Activated CD4-positive, alpha-beta memory T cell treated with anti-CD3 and anti-CD28 coated beads, Interleukin-2, amount 10 ng/mL, durations not matched to agents 7 days and 5 days (primary cell): ENCODE data around the gene KRT37. TPM values are rescaled to one million over a fixed set of nuclear protein-coding genes. Genes with fewer than 3 reads are reported as not detected.
"Not testable (repeated sequence)": the region's sequence is repeated elsewhere in the genome, so short reads cannot be mapped to it uniquely, and the experiment has no call there.

Source experiments
- CTCF ChIA-PET: fragments of 350-600 bp; sonication (Branson Sonifier 250); formaldehyde crosslinking; loops from one replicate; lab custom pipeline; 2021; ENCODE audit warnings: antibody characterized with exemption, inconsistent platforms; lab: Charles Lee
- POLR2A ChIA-PET: fragments of 350-600 bp; sonication (Branson Sonifier 250); formaldehyde crosslinking; loops from one replicate; lab custom pipeline; 2021; ENCODE audit warnings: antibody characterized with exemption; lab: Charles Lee
- DNase-seq: peaks from one replicate; pipeline ENCODE4 v3.0.0-alpha.2; 2020
- H3K27ac Mint-ChIP-seq: one replicate; pipeline ENCODE4 v1.8.0; 2021; ENCODE audit warnings: mild to moderate bottlenecking, mixed read lengths
- H3K27me3 Mint-ChIP-seq: one replicate; pipeline ENCODE4 v1.8.0; 2021; ENCODE audit warnings: mixed read lengths
- H3K36me3 Mint-ChIP-seq: one replicate; pipeline ENCODE4 v1.8.0; 2021; ENCODE audit warnings: low read depth, mixed read lengths
- H3K4me1 Mint-ChIP-seq: one replicate; pipeline ENCODE4 v1.8.0; 2021; ENCODE audit warnings: mixed read lengths
- H3K4me3 Mint-ChIP-seq: one replicate; pipeline ENCODE4 v1.8.0; 2021; ENCODE audit warnings: mild to moderate bottlenecking, mixed read lengths
- H3K9me3 Mint-ChIP-seq: one replicate; pipeline ENCODE4 v1.8.0; 2021; ENCODE audit warnings: mixed read lengths
- total RNA-seq, 2 experiments: library from RNA; stranded (reverse); gene quantifications; one replicate each; pipeline ENCODE4 v1.2.3, GENCODE V29; 2021

KRT37 gene
- total RNA-seq, 2 experiments from 2014 or later = not detected

GRCh38 chr17:41413982-41414381 is 10.4 kb downstream of the KRT37 start:
- H3K4me3 Mint-ChIP-seq = no peak overlapping the region
- ChIA-PET CTCF (no interaction called here), POLR2A (interaction anchor here (1.1 kb wide), 1 partner anchor 10 kb away, joined by 4 read pairs; no protein-coding TSS in a partner anchor)
- no peak for DNase-seq
- peaks cover 3% of the 10 kb centered on the region for H3K4me1 Mint-ChIP-seq
- H3K27me3 Mint-ChIP-seq = no peaks in the 10 kb centered on the region
- H3K27ac Mint-ChIP-seq = no peak overlapping the region
- H3K9me3 Mint-ChIP-seq = no peaks in the 10 kb centered on the region
- no peaks in the 10 kb centered on the region for H3K36me3 Mint-ChIP-seq

- DNase-seq = no peak
- no peak overlapping the region for H3K4me3 Mint-ChIP-seq
- POLR2A ChIA-PET = interaction anchor here (1.1 kb wide), 1 partner anchor 10 kb away, joined by 4 read pairs; no protein-coding TSS in a partner anchor
- no peaks in the 10 kb centered on the region for H3K36me3 Mint-ChIP-seq
- H3K9me3 Mint-ChIP-seq = no peaks in the 10 kb centered on the region
- H3K4me1 Mint-ChIP-seq = peaks cover 6% of the 10 kb centered on the region
- CTCF ChIA-PET = no interaction called here
- no peak overlapping the region for H3K27ac Mint-ChIP-seq
- no peaks in the 10 kb centered on the region for H3K27me3 Mint-ChIP-seq
Measured at GRCh38 chr17:41413353-41413957, 10.9 kb downstream of the KRT37 start.

GRCh38 chr17:41411072-41411840 is 13.1 kb downstream of the KRT37 start:
- H3K27me3 Mint-ChIP-seq = no peaks in the 10 kb centered on the region
- CTCF ChIA-PET = interaction anchor here (1.1 kb wide), 1 partner anchor 254 kb away, joined by 3 read pairs; no protein-coding TSS in a partner anchor
- H3K4me3 Mint-ChIP-seq = no peak overlapping the region
- H3K4me1 Mint-ChIP-seq = peaks cover 6% of the 10 kb centered on the region
- H3K27ac Mint-ChIP-seq = no peak overlapping the region
- H3K9me3 Mint-ChIP-seq = no peaks in the 10 kb centered on the region
- POLR2A ChIA-PET = no interaction called here
- no peaks in the 10 kb centered on the region for H3K36me3 Mint-ChIP-seq
- DNase-seq = no peak

GRCh38 chr17:41407226-41407625 is 17.2 kb downstream of the KRT37 start:
- Mint-ChIP-seq H3K9me3 (no peaks in the 10 kb centered on the region), H3K27ac (no peak overlapping the region), H3K36me3 (no peaks in the 10 kb centered on the region), H3K27me3 (no peaks in the 10 kb centered on the region), H3K4me1 (peaks cover 36% of the 10 kb centered on the region), H3K4me3 (no peak overlapping the region)
- no peak for DNase-seq
- ChIA-PET CTCF (interaction anchor here (0.8 kb wide), 1 partner anchor 86 kb away, joined by 3 read pairs; no protein-coding TSS in a partner anchor), POLR2A (no interaction called here)

GRCh38 chr17:41406205-41406604 is 18.2 kb downstream of the KRT37 start:
- H3K27ac Mint-ChIP-seq = no peak overlapping the region
- ChIA-PET POLR2A (no interaction called here), CTCF (interaction anchor here (0.9 kb wide), 1 partner anchor 256 kb away, joined by 3 read pairs; no protein-coding TSS in a partner anchor)
- H3K4me1 Mint-ChIP-seq = peaks cover 41% of the 10 kb centered on the region
- no peak for DNase-seq
- no peaks in the 10 kb centered on the region for H3K36me3 Mint-ChIP-seq
- no peaks in the 10 kb centered on the region for H3K27me3 Mint-ChIP-seq
- H3K9me3 Mint-ChIP-seq = no peaks in the 10 kb centered on the region
- no peak overlapping the region for H3K4me3 Mint-ChIP-seq

- Mint-ChIP-seq H3K27me3 (no peaks in the 10 kb centered on the region), H3K9me3 (no peaks in the 10 kb centered on the region), H3K27ac (peak overlapping the region; percentile 71), H3K36me3 (no peaks in the 10 kb centered on the region), H3K4me1 (peaks cover 43% of the 10 kb centered on the region), H3K4me3 (no peak overlapping the region)
- CTCF ChIA-PET = interaction anchor here (1.0 to 1.4 kb wide), 5 partner anchors 12 to 259 kb away, joined by 3 to 4 read pairs (median 4); no protein-coding TSS in a partner anchor
- peak; percentile 59 for DNase-seq
- POLR2A ChIA-PET = interaction anchor here (0.9 to 1.8 kb wide), 4 partner anchors 10 to 285 kb away, joined by 3 to 5 read pairs (median 4); partner anchors contain the start of gene EIF1
Measured at GRCh38 chr17:41404024-41404671, 20.2 kb downstream of the KRT37 start.

- Mint-ChIP-seq H3K27me3 (no peaks in the 10 kb centered on the region), H3K4me3 (no peak overlapping the region)
- POLR2A ChIA-PET = interaction anchor here (0.9 to 1.8 kb wide), 4 partner anchors 10 to 285 kb away, joined by 3 to 5 read pairs (median 4); partner anchors contain the start of gene EIF1
Measured at GRCh38 chr17:41403404-41404023, 20.9 kb downstream of the KRT37 start.

GRCh38 chr17:41402161-41402560 is 22.2 kb downstream of the KRT37 start:
- H3K36me3 Mint-ChIP-seq = no peaks in the 10 kb centered on the region
- ChIA-PET POLR2A (no interaction called here), CTCF (no interaction called here)
- no peak for DNase-seq
- H3K4me1 Mint-ChIP-seq = peaks cover 39% of the 10 kb centered on the region
- no peaks in the 10 kb centered on the region for H3K9me3 Mint-ChIP-seq
- peak overlapping the region; percentile 71 for H3K27ac Mint-ChIP-seq
- no peaks in the 10 kb centered on the region for H3K27me3 Mint-ChIP-seq
- no peak overlapping the region for H3K4me3 Mint-ChIP-seq

More at GRCh38 chr17:41403404-41404023, 20.9 kb downstream of the KRT37 start:
- CTCF ChIA-PET = interaction anchor here (1.0 to 1.4 kb wide), 4 partner anchors 14 to 259 kb away, joined by 3 to 4 read pairs (median 4); no protein-coding TSS in a partner anchor
- Mint-ChIP-seq H3K36me3 (no peaks in the 10 kb centered on the region), H3K9me3 (no peaks in the 10 kb centered on the region), H3K27ac (peak overlapping the region; percentile 71), H3K4me1 (peaks cover 39% of the 10 kb centered on the region)
- no peak for DNase-seq

GRCh38 chr17:41396996-41397660 is 27.3 kb downstream of the KRT37 start, which contains the start of gene KRT31:
KRT31 (minus strand) TSS chr17:41397608; CDS start chr17:41397539, 69 bp downstream.
- Mint-ChIP-seq H3K36me3 (no peaks in the 10 kb centered on the region), H3K4me1 (peaks cover 7% of the 10 kb centered on the region), H3K9me3 (no peaks in the 10 kb centered on the region), H3K27me3 (peaks cover 2% of the 10 kb centered on the region), H3K4me3 (no peak within 1 kb of the TSS), H3K27ac (no peak within 1 kb of the TSS)
- DNase-seq = no peak
- ChIA-PET CTCF (no interaction called here), POLR2A (no interaction called here)

GRCh38 chr17:41396340-41396739 is 28.0 kb downstream of the KRT37 start:
- Mint-ChIP-seq H3K27me3 (peaks cover 4% of the 10 kb centered on the region), H3K9me3 (no peaks in the 10 kb centered on the region), H3K4me3 (no peak overlapping the region), H3K27ac (no peak overlapping the region), H3K4me1 (peaks cover 4% of the 10 kb centered on the region), H3K36me3 (no peaks in the 10 kb centered on the region)
- ChIA-PET CTCF (no interaction called here), POLR2A (no interaction called here)
- no peak for DNase-seq

GRCh38 chr17:41395611-41396010 is 28.8 kb downstream of the KRT37 start:
- no peak overlapping the region for H3K4me3 Mint-ChIP-seq
- POLR2A ChIA-PET = no interaction called here
- H3K4me1 Mint-ChIP-seq = peaks cover 2% of the 10 kb centered on the region

GRCh38 chr17:41395044-41395443 is 29.3 kb downstream of the KRT37 start:
- CTCF ChIA-PET, POLR2A ChIA-PET, H3K27me3 Mint-ChIP-seq, H3K9me3 Mint-ChIP-seq, H3K4me3 Mint-ChIP-seq, DNase-seq, H3K27ac Mint-ChIP-seq, H3K4me1 Mint-ChIP-seq, H3K36me3 Mint-ChIP-seq: not testable (repeated sequence)

More at GRCh38 chr17:41395611-41396010, 28.8 kb downstream of the KRT37 start:
- no peaks in the 10 kb centered on the region for H3K9me3 Mint-ChIP-seq
- no peaks in the 10 kb centered on the region for H3K36me3 Mint-ChIP-seq
- DNase-seq = no peak
- CTCF ChIA-PET = no interaction called here
- H3K27me3 Mint-ChIP-seq = peaks cover 6% of the 10 kb centered on the region
- H3K27ac Mint-ChIP-seq = no peak overlapping the region
